WTC11 (cell line): ENCODE results near the gene OTUD7B. TPM values are rescaled to one million over a fixed set of nuclear protein-coding genes. Genes with fewer than 3 reads are reported as not detected.
A peak's percentile ranks its signal among the peaks of the same experiment; 100 is the strongest.

Experiments used
- ATAC-seq: fragments of 200-7000 bp; cut with Tn5 transposase; 2 replicates; pipeline ENCODE4 v1.10.0; 2021; ENCODE audit warnings: mild to moderate bottlenecking, moderate library complexity
- CTCF ChIA-PET: fragments of 300-600 bp; sonication (Branson Sonifier 250); formaldehyde crosslinking; loops from one replicate; lab custom pipeline; 2021; ENCODE audit warnings: antibody characterized with exemption; lab: Charles Lee
- POLR2A ChIA-PET: fragments of 350-600 bp; sonication (Branson Sonifier 250); formaldehyde crosslinking; loops from one replicate; lab custom pipeline; 2021; ENCODE audit warnings: antibody characterized with exemption; lab: Charles Lee
- DNase-seq: peaks from one replicate; pipeline ENCODE4 v3.0.0; 2021; ENCODE audit warnings: low spot score
- H3K27ac Mint-ChIP-seq: 2 replicates; pipeline ENCODE4 v1.8.0; 2021; ENCODE audit warnings: mixed read lengths
- H3K27me3 Mint-ChIP-seq: 2 replicates; pipeline ENCODE4 v1.8.0; 2021; ENCODE audit warnings: low read depth, mild to moderate bottlenecking, moderate library complexity, mixed read lengths
- H3K36me3 Mint-ChIP-seq: 2 replicates; pipeline ENCODE4 v1.8.0; 2021; ENCODE audit warnings: mixed read lengths
- H3K4me1 Mint-ChIP-seq: 2 replicates; pipeline ENCODE4 v1.8.0; 2022; ENCODE audit warnings: mixed read lengths
- H3K4me3 Mint-ChIP-seq: 2 replicates; pipeline ENCODE4 v1.8.0; 2021; ENCODE audit warnings: mild to moderate bottlenecking, moderate library complexity, mixed read lengths
- H3K9me3 Mint-ChIP-seq: 2 replicates; pipeline ENCODE4 v1.8.0; 2021; ENCODE audit warnings: mixed read lengths
- ATF6 ChIP-seq: sonication (generic); formaldehyde crosslinking; IDR thresholded peaks from 2 replicates; pipeline ENCODE4 v1.8.1; 2023; ENCODE audit warnings: mild to moderate bottlenecking, missing genetic modification reagents
- CREB1 ChIP-seq: sonication (generic); formaldehyde crosslinking; IDR thresholded peaks from 2 replicates; pipeline ENCODE4 v1.8.0; 2023; ENCODE audit warnings: mild to moderate bottlenecking, missing genetic modification reagents
- EMX1 ChIP-seq: fragments of 250-450 bp; sonication (Bioruptor Pico); IDR thresholded peaks from 2 replicates; pipeline ENCODE4 v1.8.0; 2021; ENCODE audit warnings: mild to moderate bottlenecking
- ESRRA ChIP-seq: sonication (generic); formaldehyde crosslinking; IDR thresholded peaks from 2 replicates; pipeline ENCODE4 v1.8.1; 2022; ENCODE audit warnings: mild to moderate bottlenecking, missing genetic modification reagents, borderline replicate concordance
- FOXJ3 ChIP-seq: sonication (generic); formaldehyde crosslinking; IDR thresholded peaks from 2 replicates; pipeline ENCODE4 v1.9.0; 2021; ENCODE audit warnings: missing genetic modification reagents, mild to moderate bottlenecking, borderline replicate concordance
- MYBL2 ChIP-seq: sonication (generic); formaldehyde crosslinking; IDR thresholded peaks from 2 replicates; pipeline ENCODE4 v1.8.1; 2023; ENCODE audit warnings: mild to moderate bottlenecking, moderate library complexity, missing genetic modification reagents
- NFATC4 ChIP-seq: fragments of 250-450 bp; sonication (Bioruptor Pico); IDR thresholded peaks from 2 replicates; pipeline ENCODE4 v1.9.0; 2021; ENCODE audit warnings: mild to moderate bottlenecking
- NFE2L1 ChIP-seq: sonication (generic); formaldehyde crosslinking; IDR thresholded peaks from 2 replicates; pipeline ENCODE4 v1.8.1; 2023; ENCODE audit warnings: missing genetic modification reagents
- NFYB ChIP-seq: sonication (generic); formaldehyde crosslinking; conservative IDR thresholded peaks from 2 replicates; pipeline ENCODE4 v1.8.0; 2022; ENCODE audit warnings: low read depth, missing genetic modification reagents
- SP1 ChIP-seq: sonication (generic); formaldehyde crosslinking; conservative IDR thresholded peaks from 2 replicates; pipeline ENCODE4 v1.8.1; 2022; ENCODE audit warnings: missing genetic modification reagents
- TCF7 ChIP-seq: sonication (generic); formaldehyde crosslinking; IDR thresholded peaks from 2 replicates; pipeline ENCODE4 v1.8.0; 2022; ENCODE audit warnings: mild to moderate bottlenecking, low read depth, missing genetic modification reagents, moderate library complexity
- TEAD4 ChIP-seq: sonication (generic); formaldehyde crosslinking; IDR thresholded peaks from 2 replicates; pipeline ENCODE4 v1.8.0; 2022; ENCODE audit warnings: mild to moderate bottlenecking, missing genetic modification reagents
- USF2 ChIP-seq: sonication (generic); formaldehyde crosslinking; IDR thresholded peaks from 2 replicates; pipeline ENCODE4 v1.8.1; 2023; ENCODE audit warnings: mild to moderate bottlenecking, missing genetic modification reagents, moderate library complexity
- ZNF219 ChIP-seq: sonication (generic); formaldehyde crosslinking; IDR thresholded peaks from 2 replicates; pipeline ENCODE4 v1.8.0; 2023; ENCODE audit warnings: missing genetic modification reagents, mild to moderate bottlenecking, borderline replicate concordance
- ZNF232 ChIP-seq: sonication (generic); formaldehyde crosslinking; IDR thresholded peaks from 2 replicates; pipeline ENCODE4 v1.8.0; 2022; ENCODE audit warnings: mild to moderate bottlenecking, missing genetic modification reagents
- ZNF263 ChIP-seq: sonication (generic); formaldehyde crosslinking; IDR thresholded peaks from 2 replicates; pipeline ENCODE4 v1.8.1; 2022; ENCODE audit warnings: low read depth, mild to moderate bottlenecking, moderate library complexity, missing genetic modification reagents
- ZNF416 ChIP-seq: fragments of 250-450 bp; sonication (Bioruptor Pico); IDR thresholded peaks from 2 replicates; pipeline ENCODE4 v1.9.0; 2021; ENCODE audit warnings: mild to moderate bottlenecking, inconsistent platforms
- total RNA-seq: library from RNA; stranded (reverse); gene quantifications from 3 replicates; pipeline ENCODE4 v1.2.3, GENCODE V29; 2021
- TF ChIP-seq, protein P1 (sequence below): sonication (generic); formaldehyde crosslinking; IDR thresholded peaks from 2 replicates; pipeline ENCODE4 v1.8.0; 2022; ENCODE audit warnings: mild to moderate bottlenecking, missing genetic modification reagents
- TF ChIP-seq, protein P2 (sequence below): fragments of 250-450 bp; sonication (Bioruptor Pico); IDR thresholded peaks from 2 replicates; pipeline ENCODE4 v1.9.0; 2021; ENCODE audit warnings: mild to moderate bottlenecking
- TF ChIP-seq, protein P3 (sequence below): fragments of 200-600 bp; IDR thresholded peaks from 2 replicates; pipeline ENCODE4 v1.8.0; 2022; ENCODE audit warnings: antibody characterized with exemption
- TF ChIP-seq, protein P4 (sequence below): fragments of 250-450 bp; sonication (Bioruptor Pico); IDR thresholded peaks from 2 replicates; pipeline ENCODE4 v2.1.2; 2022; ENCODE audit warnings: mild to moderate bottlenecking, moderate library complexity
- TF ChIP-seq, protein P5 (sequence below): fragments of 250-450 bp; sonication (Bioruptor Pico); conservative IDR thresholded peaks from 2 replicates; pipeline ENCODE4 v1.9.0; 2021; ENCODE audit warnings: mild to moderate bottlenecking

Gene OTUD7B
- total RNA-seq, 1 experiment from 2014 or later = 21.0 TPM

- peaks cover 35% of the 10 kb centered on the region for H3K36me3 Mint-ChIP-seq
- ChIA-PET POLR2A (interaction anchor here (0.6 to 2.5 kb wide), 10 partner anchors 9 to 435 kb away, joined by 3 to 28 read pairs (median 6); partner anchors contain the start of genes MTMR11 and RPRD2), CTCF (interaction anchor here (0.9 to 1.3 kb wide), 5 partner anchors 9 to 259 kb away, joined by 3 to 7 read pairs (median 5); a partner anchor contains a TSS)
- DNase-seq (no peak), ATAC-seq (no peak)
- peak overlapping the region; percentile 99 for H3K27ac Mint-ChIP-seq
- H3K4me3 Mint-ChIP-seq = peak overlapping the region; percentile 100
- H3K4me1 Mint-ChIP-seq = peaks cover 24% of the 10 kb centered on the region
- no peaks in the 10 kb centered on the region for H3K9me3 Mint-ChIP-seq
- TF ChIP-seq EMX1 (CRISPR knock-in tag) = no peak
- TF ChIP-seq ESRRA (CRISPR knock-in tag) = no peak
- TF ChIP-seq, protein P1, sequence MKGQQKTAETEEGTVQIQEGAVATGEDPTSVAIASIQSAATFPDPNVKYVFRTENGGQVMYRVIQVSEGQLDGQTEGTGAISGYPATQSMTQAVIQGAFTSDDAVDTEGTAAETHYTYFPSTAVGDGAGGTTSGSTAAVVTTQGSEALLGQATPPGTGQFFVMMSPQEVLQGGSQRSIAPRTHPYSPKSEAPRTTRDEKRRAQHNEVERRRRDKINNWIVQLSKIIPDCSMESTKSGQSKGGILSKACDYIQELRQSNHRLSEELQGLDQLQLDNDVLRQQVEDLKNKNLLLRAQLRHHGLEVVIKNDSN = no peak
- no peak for TF ChIP-seq NFYB (CRISPR knock-in tag)
- no peak for TF ChIP-seq ZNF232 (CRISPR knock-in tag)
- TF ChIP-seq SP1 (CRISPR knock-in tag) = no peak
- TF ChIP-seq NFATC4 = no peak
- no peak for TF ChIP-seq ATF6 (CRISPR knock-in tag)
- no peak for TF ChIP-seq TEAD4 (CRISPR knock-in tag)
- no peak for TF ChIP-seq NFE2L1
- TF ChIP-seq, protein P2, sequence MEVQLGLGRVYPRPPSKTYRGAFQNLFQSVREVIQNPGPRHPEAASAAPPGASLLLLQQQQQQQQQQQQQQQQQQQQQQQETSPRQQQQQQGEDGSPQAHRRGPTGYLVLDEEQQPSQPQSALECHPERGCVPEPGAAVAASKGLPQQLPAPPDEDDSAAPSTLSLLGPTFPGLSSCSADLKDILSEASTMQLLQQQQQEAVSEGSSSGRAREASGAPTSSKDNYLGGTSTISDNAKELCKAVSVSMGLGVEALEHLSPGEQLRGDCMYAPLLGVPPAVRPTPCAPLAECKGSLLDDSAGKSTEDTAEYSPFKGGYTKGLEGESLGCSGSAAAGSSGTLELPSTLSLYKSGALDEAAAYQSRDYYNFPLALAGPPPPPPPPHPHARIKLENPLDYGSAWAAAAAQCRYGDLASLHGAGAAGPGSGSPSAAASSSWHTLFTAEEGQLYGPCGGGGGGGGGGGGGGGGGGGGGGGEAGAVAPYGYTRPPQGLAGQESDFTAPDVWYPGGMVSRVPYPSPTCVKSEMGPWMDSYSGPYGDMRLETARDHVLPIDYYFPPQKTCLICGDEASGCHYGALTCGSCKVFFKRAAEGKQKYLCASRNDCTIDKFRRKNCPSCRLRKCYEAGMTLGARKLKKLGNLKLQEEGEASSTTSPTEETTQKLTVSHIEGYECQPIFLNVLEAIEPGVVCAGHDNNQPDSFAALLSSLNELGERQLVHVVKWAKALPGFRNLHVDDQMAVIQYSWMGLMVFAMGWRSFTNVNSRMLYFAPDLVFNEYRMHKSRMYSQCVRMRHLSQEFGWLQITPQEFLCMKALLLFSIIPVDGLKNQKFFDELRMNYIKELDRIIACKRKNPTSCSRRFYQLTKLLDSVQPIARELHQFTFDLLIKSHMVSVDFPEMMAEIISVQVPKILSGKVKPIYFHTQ (CRISPR knock-in tag) = no peak
- H3K27me3 Mint-ChIP-seq = no peaks in the 10 kb centered on the region
Observed at GRCh38 chr1:149928401-149928724, 82.2 kb downstream of the OTUD7B start.

DNA sequence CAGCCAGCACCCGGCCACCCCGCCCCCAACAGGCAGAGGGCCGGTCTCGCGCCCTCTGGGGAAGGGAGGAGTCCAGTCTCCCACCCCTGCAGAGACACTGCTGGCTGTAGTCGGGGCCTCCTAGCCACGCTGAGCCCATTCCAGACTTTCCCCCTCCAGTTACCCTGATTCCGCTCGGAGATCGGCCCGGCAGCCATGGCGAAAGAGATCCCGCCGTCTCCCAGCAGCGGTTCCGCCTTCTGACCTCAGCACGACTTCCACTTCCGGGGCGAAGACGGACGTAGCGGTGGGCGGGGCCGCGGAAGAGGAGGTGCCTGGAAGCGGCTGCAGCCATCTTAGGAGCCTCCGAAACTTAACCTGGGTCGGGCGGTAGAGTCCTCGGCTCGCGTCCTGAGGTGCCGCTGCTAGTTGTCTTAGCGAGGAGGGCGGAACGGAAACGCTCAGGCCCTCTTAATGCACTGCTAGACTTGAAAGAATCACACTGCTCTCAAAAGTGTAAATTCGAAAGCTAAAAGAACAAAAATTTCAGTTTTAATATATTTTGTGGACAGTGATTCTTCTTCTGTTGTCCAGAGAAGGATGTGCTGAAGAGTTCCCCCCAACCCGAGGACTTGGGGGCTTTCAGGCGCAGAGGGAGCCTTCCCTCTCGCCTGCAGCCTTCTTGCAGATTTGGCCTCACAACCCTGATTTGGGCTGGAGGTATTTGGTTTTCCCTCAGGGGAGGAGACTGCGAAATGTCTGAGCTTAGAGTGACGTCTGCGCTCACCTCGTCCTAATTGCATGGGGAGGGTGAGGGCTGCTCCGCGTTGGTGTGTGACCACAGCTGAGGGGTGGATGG is 82.7 kb downstream of the OTUD7B start, which contains the start of gene SF3B4:
TSS of gene SF3B4 (minus strand) at position 241 of the 838 bp plus-strand sequence. CDS start at position 197, 44 bp downstream.
- Mint-ChIP-seq H3K9me3 (no peaks in the 10 kb centered on the region), H3K27ac (peak within 1 kb of the TSS; percentile 99), H3K4me3 (peak within 1 kb of the TSS; percentile 100), H3K27me3 (no peaks in the 10 kb centered on the region), H3K4me1 (peaks cover 24% of the 10 kb centered on the region), H3K36me3 (peaks cover 41% of the 10 kb centered on the region)
- DNase-seq = peak; percentile 95
- ChIA-PET POLR2A (interaction anchor here (0.6 to 2.5 kb wide), 10 partner anchors 9 to 436 kb away, joined by 3 to 28 read pairs (median 6); partner anchors contain the start of genes MTMR11 and RPRD2), CTCF (interaction anchor here (0.9 to 1.3 kb wide), 5 partner anchors 10 to 259 kb away, joined by 3 to 7 read pairs (median 5); a partner anchor contains a TSS)
- peak; percentile 94 for ATAC-seq
- TF ChIP-seq ZNF416 (CRISPR knock-in tag) = no peak
- no peak for TF ChIP-seq ZNF263
- no peak for TF ChIP-seq FOXJ3 (CRISPR knock-in tag)
- TF ChIP-seq, protein P3, sequence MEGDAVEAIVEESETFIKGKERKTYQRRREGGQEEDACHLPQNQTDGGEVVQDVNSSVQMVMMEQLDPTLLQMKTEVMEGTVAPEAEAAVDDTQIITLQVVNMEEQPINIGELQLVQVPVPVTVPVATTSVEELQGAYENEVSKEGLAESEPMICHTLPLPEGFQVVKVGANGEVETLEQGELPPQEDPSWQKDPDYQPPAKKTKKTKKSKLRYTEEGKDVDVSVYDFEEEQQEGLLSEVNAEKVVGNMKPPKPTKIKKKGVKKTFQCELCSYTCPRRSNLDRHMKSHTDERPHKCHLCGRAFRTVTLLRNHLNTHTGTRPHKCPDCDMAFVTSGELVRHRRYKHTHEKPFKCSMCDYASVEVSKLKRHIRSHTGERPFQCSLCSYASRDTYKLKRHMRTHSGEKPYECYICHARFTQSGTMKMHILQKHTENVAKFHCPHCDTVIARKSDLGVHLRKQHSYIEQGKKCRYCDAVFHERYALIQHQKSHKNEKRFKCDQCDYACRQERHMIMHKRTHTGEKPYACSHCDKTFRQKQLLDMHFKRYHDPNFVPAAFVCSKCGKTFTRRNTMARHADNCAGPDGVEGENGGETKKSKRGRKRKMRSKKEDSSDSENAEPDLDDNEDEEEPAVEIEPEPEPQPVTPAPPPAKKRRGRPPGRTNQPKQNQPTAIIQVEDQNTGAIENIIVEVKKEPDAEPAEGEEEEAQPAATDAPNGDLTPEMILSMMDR = no peak
- no peak for TF ChIP-seq NFYB (CRISPR knock-in tag)
- TF ChIP-seq, protein P4, sequence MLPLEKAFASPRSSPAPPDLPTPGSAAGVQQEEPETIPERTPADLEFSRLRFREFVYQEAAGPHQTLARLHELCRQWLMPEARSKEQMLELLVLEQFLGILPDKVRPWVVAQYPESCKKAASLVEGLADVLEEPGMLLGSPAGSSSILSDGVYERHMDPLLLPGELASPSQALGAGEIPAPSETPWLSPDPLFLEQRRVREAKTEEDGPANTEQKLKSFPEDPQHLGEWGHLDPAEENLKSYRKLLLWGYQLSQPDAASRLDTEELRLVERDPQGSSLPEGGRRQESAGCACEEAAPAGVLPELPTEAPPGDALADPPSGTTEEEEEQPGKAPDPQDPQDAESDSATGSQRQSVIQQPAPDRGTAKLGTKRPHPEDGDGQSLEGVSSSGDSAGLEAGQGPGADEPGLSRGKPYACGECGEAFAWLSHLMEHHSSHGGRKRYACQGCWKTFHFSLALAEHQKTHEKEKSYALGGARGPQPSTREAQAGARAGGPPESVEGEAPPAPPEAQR (CRISPR knock-in tag) = no peak
- TF ChIP-seq, protein P5, sequence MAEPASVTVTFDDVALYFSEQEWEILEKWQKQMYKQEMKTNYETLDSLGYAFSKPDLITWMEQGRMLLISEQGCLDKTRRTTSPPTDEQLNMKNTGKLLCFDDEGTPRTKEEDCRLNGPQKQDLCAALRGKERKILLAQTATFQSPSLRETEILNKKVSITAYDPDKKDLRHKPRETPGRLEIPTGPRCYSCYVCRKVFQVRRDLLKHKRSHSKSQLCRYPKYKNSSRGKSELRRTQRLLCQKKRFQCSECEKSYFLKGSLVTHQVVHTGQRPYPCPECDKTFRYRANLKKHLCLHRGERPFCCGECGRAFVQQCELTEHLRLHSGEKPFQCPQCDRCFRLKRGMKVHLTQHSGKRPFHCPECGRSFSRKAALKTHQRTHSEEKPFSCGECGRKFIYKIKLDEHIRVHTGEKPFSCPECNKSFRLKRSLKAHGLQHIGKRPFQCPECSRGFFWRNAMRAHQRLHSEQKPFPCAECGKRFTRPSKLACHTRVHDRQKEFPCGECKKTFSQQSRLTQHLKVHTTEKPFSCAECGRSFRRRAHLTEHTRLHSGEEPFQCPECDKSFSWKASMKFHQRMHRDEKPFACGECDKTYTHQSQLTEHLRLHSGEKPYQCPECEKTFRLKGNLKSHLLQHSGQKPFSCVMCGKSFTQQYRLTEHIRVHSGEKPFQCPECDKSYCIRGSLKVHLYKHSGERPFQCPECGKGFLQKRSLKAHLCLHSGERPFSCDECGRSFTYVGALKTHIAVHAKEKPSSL = no peak
- TF ChIP-seq USF2 (CRISPR knock-in tag) = peak; percentile 55
- no peak for TF ChIP-seq CREB1
- no peak for TF ChIP-seq TCF7 (CRISPR knock-in tag)
- TF ChIP-seq NFE2L1 = peak; percentile 61; the same call in 1 of the 2 replicates
- peak; percentile 45; the same call in 1 of the 2 replicates for TF ChIP-seq MYBL2
- no peak for TF ChIP-seq ZNF219 (CRISPR knock-in tag)
